Vagina (tissue), 2 donors: ENCODE measurements around the gene COA5. TPM values are rescaled to one million over a fixed set of nuclear protein-coding genes. Genes with fewer than 3 reads are reported as not detected.

ENCODE experiments used
- DNase-seq, 2 donors: peaks; one replicate each; pipeline ENCODE4 v3.0.0-alpha.2; 2017; ENCODE audit errors: extremely low spot score in 2 of 2
- H3K27ac ChIP-seq: fragments of 200-600 bp; sonication (generic); one replicate; pipeline ENCODE4 v1.5.1; 2019
- H3K27me3 ChIP-seq: fragments of 200-600 bp; sonication (generic); one replicate; pipeline ENCODE4 v1.5.1; 2019
- H3K36me3 ChIP-seq, 2 donors: fragments of 200-600 bp; sonication (generic); one replicate each; pipeline ENCODE4 v1.5.1; 2017 to 2019
- H3K4me1 ChIP-seq: fragments of 200-600 bp; sonication (generic); one replicate; pipeline ENCODE4 v1.5.1; 2019
- H3K4me3 ChIP-seq, 2 donors: fragments of 200-600 bp; sonication (generic); 1 replicate in 1 of 2; 2 replicates in 1 of 2; pipeline ENCODE4 v1.5.1; 2016 to 2019
- H3K9me3 ChIP-seq: fragments of 200-600 bp; sonication (generic); one replicate; pipeline ENCODE4 v1.5.1; 2019
- CTCF ChIP-seq, 3 experiments: fragments of 450-650 bp in 2 of 3; fragments of 200-600 bp in 1 of 3; sonication (generic) in 1 of 3; IDR thresholded peaks; one replicate each; pipeline ENCODE4 v1.5.1; 2017 to 2019; ENCODE audit warnings: antibody characterized with exemption in 3 of 3, mild to moderate bottlenecking in 2 of 3, moderate library complexity in 2 of 3
- POLR2A ChIP-seq, 2 donors: fragments of 450-650 bp; IDR thresholded peaks; one replicate each; pipeline ENCODE4 v1.6.1; 2017; ENCODE audit warnings: antibody characterized with exemption in 2 of 2, mild to moderate bottlenecking in 2 of 2, moderate library complexity in 2 of 2
- POLR2AphosphoS5 ChIP-seq, 2 donors: sonication (generic); formaldehyde crosslinking; IDR thresholded peaks; one replicate each; pipeline ENCODE4 v1.9.0; 2017; ENCODE audit warnings: antibody characterized with exemption in 2 of 2, mild to moderate bottlenecking in 2 of 2, low read depth in 1 of 2; ENCODE audit not compliant: insufficient read depth in 1 of 2
- intact Hi-C: fragments of 100-400 bp; cut with DNase I; formaldehyde crosslinking; loops from one replicate; pipeline ENCODE4 v1.15.1; 2023
- total RNA-seq: library from RNA; depleted of rRNA; stranded (reverse); fragments of >200 nt; gene quantifications from one replicate; pipeline ENCODE4 v1.2.3, GENCODE V29; 2016

The COA5 gene
- total RNA-seq: 24.1 TPM

GRCh38 chr2:98608116-98608961 lies at the start of gene COA5, which contains the start of gene UNC50:
COA5 (minus strand) TSS chr2:98608512; CDS start chr2:98608405, 107 bp downstream.
UNC50 (plus strand) TSS chr2:98608589; CDS start chr2:98609760, 1,171 bp downstream.
- no peak for DNase-seq
- peak within 1 kb of the TSS; percentile 64 to 78 for H3K4me3 ChIP-seq
- H3K9me3 ChIP-seq: no peaks in the 10 kb centered on the region
- TF ChIP-seq POLR2AphosphoS5 (IDR thresholded peaks at IDR 0.05; ENCODE audit: insufficient read depth in 1 of 2, low read depth in 1 of 2): peak; percentile 84 to 95
- TF ChIP-seq CTCF (IDR thresholded peaks at IDR 0.05): no peak
- TF ChIP-seq POLR2A (IDR thresholded peaks at IDR 0.05): peak in 1 of 2 donors; percentile 61
- H3K27me3 ChIP-seq: no peaks in the 10 kb centered on the region
- intact Hi-C loops: loop anchor here (10.0 kb wide), 1 partner anchor 194 kb away; no protein-coding TSS in a partner anchor
- H3K27ac ChIP-seq: peak within 1 kb of the TSS; percentile 89
- peaks cover 67% of the 10 kb centered on the region for H3K4me1 ChIP-seq
- H3K36me3 ChIP-seq: peaks cover 0 to 26% of the 10 kb centered on the region in 2 donors

GRCh38 chr2:98656800-98657199 lies 48.5 kb upstream of the COA5 start:
- H3K4me1 ChIP-seq: no peaks in the 10 kb centered on the region
- TF ChIP-seq POLR2AphosphoS5 (IDR thresholded peaks at IDR 0.05; ENCODE audit: insufficient read depth in 1 of 2, low read depth in 1 of 2) (no peak), POLR2A (IDR thresholded peaks at IDR 0.05) (no peak), CTCF (IDR thresholded peaks at IDR 0.05) (no peak)
- no peaks in the 10 kb centered on the region for H3K27me3 ChIP-seq
- H3K4me3 ChIP-seq: no peak overlapping the region
- no peaks in the 10 kb centered on the region for H3K36me3 ChIP-seq
- H3K27ac ChIP-seq: no peak overlapping the region
- no peak for DNase-seq
- intact Hi-C loops: no loop called here
- H3K9me3 ChIP-seq: no peaks in the 10 kb centered on the region

GRCh38 chr2:98654699-98655495 lies 46.6 kb upstream of the COA5 start:
- no peak for TF ChIP-seq POLR2AphosphoS5 (IDR thresholded peaks at IDR 0.05; ENCODE audit: insufficient read depth in 1 of 2, low read depth in 1 of 2)
- no peak for TF ChIP-seq CTCF (IDR thresholded peaks at IDR 0.05)
- no peak for TF ChIP-seq POLR2A (IDR thresholded peaks at IDR 0.05)
- H3K27me3 ChIP-seq: no peaks in the 10 kb centered on the region
- no peak for DNase-seq
- intact Hi-C loops: no loop called here
- H3K27ac ChIP-seq: no peak overlapping the region
- no peak overlapping the region for H3K4me3 ChIP-seq
- no peaks in the 10 kb centered on the region for H3K4me1 ChIP-seq
- H3K9me3 ChIP-seq: no peaks in the 10 kb centered on the region
- no peaks in the 10 kb centered on the region for H3K36me3 ChIP-seq

- Histone ChIP-seq H3K4me1 (no peaks in the 10 kb centered on the region), H3K27me3 (no peaks in the 10 kb centered on the region), H3K27ac (no peak overlapping the region), H3K36me3 (no peaks in the 10 kb centered on the region), H3K9me3 (no peaks in the 10 kb centered on the region), H3K4me3 (no peak overlapping the region)
- no peak for TF ChIP-seq POLR2AphosphoS5 (IDR thresholded peaks at IDR 0.05; ENCODE audit: insufficient read depth in 1 of 2, low read depth in 1 of 2)
- TF ChIP-seq CTCF (IDR thresholded peaks at IDR 0.05): no peak
- TF ChIP-seq POLR2A (IDR thresholded peaks at IDR 0.05): no peak
- intact Hi-C loops: no loop called here
- no peak for DNase-seq
Observed at GRCh38 chr2:98650998-98651397, 42.7 kb upstream of the COA5 start.
